A549 (cell line): ENCODE measurements around the gene ATP6V0A4. TPM values are rescaled to one million over a fixed set of nuclear protein-coding genes. Genes with fewer than 3 reads are reported as not detected.

Experiments
- ATAC-seq, 2 experiments: fragments of 200-7000 bp in 1 of 2; fragments of >200 bp in 1 of 2; cut with Nextera tagmentation in 1 of 2; cut with Tn5 transposase in 1 of 2; 3 replicates each; pipeline versions ENCODE4 v1.8.0 to v1.9.1; 2018 to 2020; ENCODE audit warnings: mild to moderate bottlenecking in 1 of 2, moderate library complexity in 1 of 2
- CTCF ChIA-PET: fragments of 300-600 bp; sonication (Branson Sonifier 250); formaldehyde crosslinking; extraction: SDS; loops from one replicate; lab custom pipeline; 2021; ENCODE audit warnings: antibody characterized with exemption, inconsistent platforms; lab: Yijun Ruan, JAX
- POLR2A ChIA-PET: fragments of 350-600 bp; formaldehyde crosslinking; extraction: SDS; loops from one replicate; lab custom pipeline; 2021; ENCODE audit warnings: antibody characterized with exemption, inconsistent platforms; lab: Yijun Ruan, JAX
- DNase-seq, 2 experiments: peaks; one replicate each; pipeline versions ENCODE4 v3.0.0 to v3.0.0-alpha.2; 2011 to 2016; ENCODE audit warnings: low read depth in 1 of 2, low spot score in 1 of 2
- FAIRE-seq: peaks from 2 replicates; lab custom pipeline; 2011; peaks lifted over from hg19 to GRCh38; lab: Jason Lieb, UNC
- H3K27ac ChIP-seq, 2 experiments: fragments of >200 bp; sonication (Bioruptor Twin); formaldehyde crosslinking; 3 replicates each; pipeline ENCODE4 v1.5.1; 2016 to 2017
- H3K4me1 ChIP-seq: fragments of >200 bp; sonication (Bioruptor Twin); formaldehyde crosslinking; 3 replicates; pipeline ENCODE4 v1.6.1; 2016
- H3K4me2 ChIP-seq: fragments of >200 bp; sonication (Bioruptor Twin); formaldehyde crosslinking; 3 replicates; pipeline ENCODE4 v1.6.1; 2016
- H3K4me3 ChIP-seq: fragments of >200 bp; sonication (Bioruptor Twin); formaldehyde crosslinking; 3 replicates; pipeline ENCODE4 v1.5.1; 2016
- H3K9me3 ChIP-seq: fragments of >200 bp; sonication (Bioruptor Twin); formaldehyde crosslinking; 3 replicates; pipeline ENCODE4 v1.6.1; 2016
- BHLHE40 ChIP-seq: IDR thresholded peaks from 2 replicates; pipeline ENCODE4 v1.6.1; 2012; ENCODE audit warnings: low read depth, low read length, inconsistent platforms
- CBX2 ChIP-seq: fragments of 200-600 bp; sonication (generic); IDR thresholded peaks from 2 replicates; pipeline ENCODE4 v1.6.1; 2016; ENCODE audit warnings: low read depth, mild to moderate bottlenecking, borderline replicate concordance
- CEBPB ChIP-seq, 2 experiments: fragments of >200 bp in 1 of 2; sonication (Bioruptor Twin) in 1 of 2; formaldehyde crosslinking in 1 of 2; IDR thresholded peaks; 2 replicates each; pipeline ENCODE4 v1.6.1; 2012 to 2016
- CHD2 ChIP-seq: fragments of 150-350 bp; IDR thresholded peaks from 2 replicates; pipeline ENCODE4 v1.6.1; 2014; ENCODE audit warnings: low read length; ENCODE audit not compliant: partially characterized antibody
- EHMT2 ChIP-seq: fragments of 200-600 bp; sonication (generic); IDR thresholded peaks from 2 replicates; pipeline ENCODE4 v1.6.1; 2016; ENCODE audit warnings: antibody characterized with exemption, low read depth, mild to moderate bottlenecking, moderate library complexity
- ESRRA ChIP-seq: fragments of 150-350 bp; IDR thresholded peaks from 2 replicates; pipeline ENCODE4 v1.6.1; 2014; ENCODE audit warnings: mild to moderate bottlenecking, low read length, borderline replicate concordance
- FOSB ChIP-seq: fragments of 250-450 bp; sonication (Bioruptor Pico); IDR thresholded peaks from 2 replicates; pipeline ENCODE4 v1.5.0; 2020; ENCODE audit warnings: mild to moderate bottlenecking, moderate library complexity
- FOXS1 ChIP-seq: fragments of 250-450 bp; sonication (Bioruptor Pico); IDR thresholded peaks from 2 replicates; pipeline ENCODE4 v1.5.0; 2020; ENCODE audit warnings: mild to moderate bottlenecking, moderate library complexity
- HEYL ChIP-seq: fragments of 250-450 bp; sonication (Bioruptor Pico); IDR thresholded peaks from 2 replicates; pipeline ENCODE4 v1.8.0; 2021; ENCODE audit warnings: mild to moderate bottlenecking, moderate library complexity
- JUN ChIP-seq, 2 experiments: fragments of >200 bp; sonication (Bioruptor Twin); formaldehyde crosslinking; IDR thresholded peaks; 2 replicates in 1 of 2; 3 replicates in 1 of 2; pipeline ENCODE4 v1.6.1; 2016 to 2017
- MAFK ChIP-seq: fragments of 450-650 bp; IDR thresholded peaks from 2 replicates; pipeline ENCODE4 v1.6.1; 2014; ENCODE audit not compliant: partially characterized antibody
- MAZ ChIP-seq: fragments of 150-350 bp; IDR thresholded peaks from 2 replicates; pipeline ENCODE4 v1.6.1; 2014; ENCODE audit warnings: antibody characterized with exemption, low read depth, low read length, borderline replicate concordance
- NFE2L2 ChIP-seq: fragments of 150-350 bp; conservative IDR thresholded peaks from 2 replicates; pipeline ENCODE4 v1.6.1; 2014; ENCODE audit warnings: low read length
- PHF8 ChIP-seq: fragments of 200-600 bp; sonication (generic); IDR thresholded peaks from 2 replicates; pipeline ENCODE4 v1.6.1; 2016; ENCODE audit warnings: low read depth, mild to moderate bottlenecking, antibody characterized with exemption, moderate library complexity, borderline replicate concordance
- POLR2A ChIP-seq: IDR thresholded peaks from 2 replicates; pipeline ENCODE4 v1.6.1; 2012; ENCODE audit warnings: mild to moderate bottlenecking, low read length
- POLR2AphosphoS2 ChIP-seq: conservative IDR thresholded peaks from 2 replicates; pipeline ENCODE4 v1.6.1; 2012; ENCODE audit warnings: low read length, improper control_type of control experiment, inconsistent platforms
- SREBF2 ChIP-seq: fragments of 450-650 bp; IDR thresholded peaks from 2 replicates; pipeline ENCODE4 v1.6.1; 2014; ENCODE audit warnings: mild to moderate bottlenecking, moderate library complexity
- ZNF302 ChIP-seq: fragments of 250-450 bp; sonication (Bioruptor Pico); IDR thresholded peaks from 2 replicates; pipeline ENCODE4 v1.9.0; 2021; ENCODE audit warnings: inconsistent platforms, mild to moderate bottlenecking, moderate library complexity
- ZSCAN20 ChIP-seq: fragments of 250-450 bp; sonication (Bioruptor Pico); IDR thresholded peaks from 2 replicates; pipeline ENCODE4 v1.8.0; 2022; ENCODE audit warnings: mild to moderate bottlenecking, moderate library complexity
- WGBS: methylation state at CpG from one replicate; pipeline ENCODE4 v1.1.6; 2017; ENCODE audit errors: missing lambda C conversion rate; 5-methylcytosine and 5-hydroxymethylcytosine counted together
- polyA plus RNA-seq, 4 experiments: library from polyadenylated mRNA; depleted of rRNA in 3 of 4; stranded (reverse); fragments of >200 nt; fragmentation: RNase III in 1 of 4; extraction: RNeasy Plus Mini Kit Qiagen cat#74134 plus additional on column Dnase treatment in 1 of 4; gene quantifications; 2 replicates in 3 of 4; 3 replicates in 1 of 4; pipeline ENCODE4 v1.2.3, GENCODE V29; 2011 to 2017
- TF ChIP-seq, protein P1 (sequence below): fragments of 450-650 bp; IDR thresholded peaks from 2 replicates; pipeline ENCODE4 v1.6.1; 2014; ENCODE audit warnings: antibody characterized with exemption
- TF ChIP-seq, protein P2 (sequence below): IDR thresholded peaks from 2 replicates; pipeline ENCODE4 v1.6.1; 2012
- TF ChIP-seq, protein P3 (sequence below): IDR thresholded peaks from 2 replicates; pipeline ENCODE4 v1.6.1; 2012

Gene ATP6V0A4
- polyA plus RNA-seq, 2 of the 4 experiments (the other 2 are of a cell fraction), result 0.09 to 0.25 TPM

GRCh38 chr7:138829335-138829734 lies 31.3 kb upstream of the ATP6V0A4 start:
- DNase-seq, result no peak
- no peak for FAIRE-seq
- no peak overlapping the region for H3K4me3 ChIP-seq
- H3K4me2 ChIP-seq, result no peak overlapping the region
- no peak overlapping the region for H3K27ac ChIP-seq
- no peak for TF ChIP-seq ZNF302 (CRISPR knock-in tag)
- no peak for TF ChIP-seq FOSB (CRISPR knock-in tag)
- no peak for TF ChIP-seq JUN (IDR thresholded peaks at IDR 0.05)
- no peak for TF ChIP-seq EHMT2
- no peak for TF ChIP-seq NFE2L2
- no peak for TF ChIP-seq MAFK
- TF ChIP-seq ESRRA, result no peak
- TF ChIP-seq SREBF2, result no peak
- TF ChIP-seq, protein P1, sequence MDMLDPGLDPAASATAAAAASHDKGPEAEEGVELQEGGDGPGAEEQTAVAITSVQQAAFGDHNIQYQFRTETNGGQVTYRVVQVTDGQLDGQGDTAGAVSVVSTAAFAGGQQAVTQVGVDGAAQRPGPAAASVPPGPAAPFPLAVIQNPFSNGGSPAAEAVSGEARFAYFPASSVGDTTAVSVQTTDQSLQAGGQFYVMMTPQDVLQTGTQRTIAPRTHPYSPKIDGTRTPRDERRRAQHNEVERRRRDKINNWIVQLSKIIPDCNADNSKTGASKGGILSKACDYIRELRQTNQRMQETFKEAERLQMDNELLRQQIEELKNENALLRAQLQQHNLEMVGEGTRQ, result no peak
- no peak for TF ChIP-seq CHD2
- TF ChIP-seq, protein P2, sequence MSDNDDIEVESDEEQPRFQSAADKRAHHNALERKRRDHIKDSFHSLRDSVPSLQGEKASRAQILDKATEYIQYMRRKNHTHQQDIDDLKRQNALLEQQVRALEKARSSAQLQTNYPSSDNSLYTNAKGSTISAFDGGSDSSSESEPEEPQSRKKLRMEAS, result no peak
- TF ChIP-seq MAZ, result no peak
- TF ChIP-seq FOXS1 (CRISPR knock-in tag), result no peak
- TF ChIP-seq PHF8, result no peak
- WGBS, result 87% methylated on average over 11 of the region's 11 CpGs
- CTCF ChIA-PET, result no interaction called here
- H3K4me1 ChIP-seq, result no peaks in the 10 kb centered on the region
- ATAC-seq, result no peak
- H3K9me3 ChIP-seq, result no peaks in the 10 kb centered on the region
- POLR2A ChIA-PET, result no interaction called here

- DNase-seq, result no peak
- TF ChIP-seq POLR2AphosphoS2, result no peak
- no peak for TF ChIP-seq ZSCAN20 (CRISPR knock-in tag)
- no peak for TF ChIP-seq POLR2A
- TF ChIP-seq, all 56 proteins: peak for 0
- no peak for ATAC-seq
- H3K4me2 ChIP-seq, result no peak overlapping the region
- no peaks in the 10 kb centered on the region for H3K9me3 ChIP-seq
- 25% methylated on average over 2 of the region's 2 CpGs for WGBS
- no peak overlapping the region for H3K4me3 ChIP-seq
- no peak overlapping the region for H3K27ac ChIP-seq
- CTCF ChIA-PET, result interaction anchor here (1.0 kb wide), 1 partner anchor 90 kb away, joined by 3 read pairs; no protein-coding TSS in a partner anchor
- FAIRE-seq, result no peak
- POLR2A ChIA-PET, result no interaction called here
- no peaks in the 10 kb centered on the region for H3K4me1 ChIP-seq
These were observed 30.3 kb upstream of the ATP6V0A4 start for GRCh38 chr7:138828302-138828701.

GRCh38 chr7:138825049-138825721 lies 27.2 kb upstream of the ATP6V0A4 start:
- no peak for TF ChIP-seq ZSCAN20 (CRISPR knock-in tag)
- no peak for TF ChIP-seq HEYL (CRISPR knock-in tag)
- TF ChIP-seq, protein P3, sequence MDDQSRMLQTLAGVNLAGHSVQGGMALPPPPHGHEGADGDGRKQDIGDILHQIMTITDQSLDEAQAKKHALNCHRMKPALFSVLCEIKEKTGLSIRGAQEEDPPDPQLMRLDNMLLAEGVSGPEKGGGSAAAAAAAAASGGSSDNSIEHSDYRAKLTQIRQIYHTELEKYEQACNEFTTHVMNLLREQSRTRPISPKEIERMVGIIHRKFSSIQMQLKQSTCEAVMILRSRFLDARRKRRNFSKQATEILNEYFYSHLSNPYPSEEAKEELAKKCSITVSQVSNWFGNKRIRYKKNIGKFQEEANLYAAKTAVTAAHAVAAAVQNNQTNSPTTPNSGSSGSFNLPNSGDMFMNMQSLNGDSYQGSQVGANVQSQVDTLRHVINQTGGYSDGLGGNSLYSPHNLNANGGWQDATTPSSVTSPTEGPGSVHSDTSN, result no peak
- no peak for TF ChIP-seq CEBPB (IDR thresholded peaks at IDR 0.05)
- no peak for TF ChIP-seq BHLHE40
- no peak for TF ChIP-seq FOXS1 (CRISPR knock-in tag)
- no peak for TF ChIP-seq CBX2
- DNase-seq, result no peak
- H3K9me3 ChIP-seq, result no peaks in the 10 kb centered on the region
- ChIA-PET CTCF (no interaction called here), POLR2A (no interaction called here)
- no peak overlapping the region for H3K4me2 ChIP-seq
- no peak overlapping the region for H3K4me3 ChIP-seq
- no peak for ATAC-seq
- WGBS, result 78% methylated on average over 11 of the region's 11 CpGs
- no peaks in the 10 kb centered on the region for H3K4me1 ChIP-seq
- FAIRE-seq, result no peak
- H3K27ac ChIP-seq, result no peak overlapping the region
